Vagina (tissue), 2 donors: Measurements from ENCODE around the gene PRKG2.

Experiments used
- POLR2A ChIP-seq, 2 donors: fragments of 450-650 bp; IDR thresholded peaks; one replicate each; pipeline ENCODE4 v1.6.1; 2017; ENCODE audit warnings: antibody characterized with exemption in 2 of 2, mild to moderate bottlenecking in 2 of 2, moderate library complexity in 2 of 2
- POLR2AphosphoS5 ChIP-seq, 2 donors: sonication (generic); formaldehyde crosslinking; IDR thresholded peaks; one replicate each; pipeline ENCODE4 v1.9.0; 2017; ENCODE audit warnings: antibody characterized with exemption in 2 of 2, mild to moderate bottlenecking in 2 of 2, low read depth in 1 of 2; ENCODE audit not compliant: insufficient read depth in 1 of 2
- TF ChIP-seq, protein P1 (sequence below), 3 experiments: fragments of 450-650 bp in 2 of 3; fragments of 200-600 bp in 1 of 3; sonication (generic) in 1 of 3; IDR thresholded peaks; one replicate each; pipeline ENCODE4 v1.5.1; 2017 to 2019; ENCODE audit warnings: antibody characterized with exemption in 3 of 3, mild to moderate bottlenecking in 2 of 3, moderate library complexity in 2 of 3

GRCh38 chr4:81116566-81116965, 98.5 kb downstream of the PRKG2 start:
- TF ChIP-seq POLR2A (IDR thresholded peaks at IDR 0.05): no peak
- TF ChIP-seq, protein P1, sequence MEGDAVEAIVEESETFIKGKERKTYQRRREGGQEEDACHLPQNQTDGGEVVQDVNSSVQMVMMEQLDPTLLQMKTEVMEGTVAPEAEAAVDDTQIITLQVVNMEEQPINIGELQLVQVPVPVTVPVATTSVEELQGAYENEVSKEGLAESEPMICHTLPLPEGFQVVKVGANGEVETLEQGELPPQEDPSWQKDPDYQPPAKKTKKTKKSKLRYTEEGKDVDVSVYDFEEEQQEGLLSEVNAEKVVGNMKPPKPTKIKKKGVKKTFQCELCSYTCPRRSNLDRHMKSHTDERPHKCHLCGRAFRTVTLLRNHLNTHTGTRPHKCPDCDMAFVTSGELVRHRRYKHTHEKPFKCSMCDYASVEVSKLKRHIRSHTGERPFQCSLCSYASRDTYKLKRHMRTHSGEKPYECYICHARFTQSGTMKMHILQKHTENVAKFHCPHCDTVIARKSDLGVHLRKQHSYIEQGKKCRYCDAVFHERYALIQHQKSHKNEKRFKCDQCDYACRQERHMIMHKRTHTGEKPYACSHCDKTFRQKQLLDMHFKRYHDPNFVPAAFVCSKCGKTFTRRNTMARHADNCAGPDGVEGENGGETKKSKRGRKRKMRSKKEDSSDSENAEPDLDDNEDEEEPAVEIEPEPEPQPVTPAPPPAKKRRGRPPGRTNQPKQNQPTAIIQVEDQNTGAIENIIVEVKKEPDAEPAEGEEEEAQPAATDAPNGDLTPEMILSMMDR (IDR thresholded peaks at IDR 0.05): no peak
- TF ChIP-seq POLR2AphosphoS5 (IDR thresholded peaks at IDR 0.05; ENCODE audit: insufficient read depth in 1 of 2, low read depth in 1 of 2): no peak
